Measurements from ENCODE around the gene ZNF709. TPM values are rescaled to one million over a fixed set of nuclear protein-coding genes. Genes with fewer than 3 reads are reported as not detected.
"Not testable (repeated sequence)": the region's sequence is repeated elsewhere in the genome, so short reads cannot be mapped to it uniquely, and the experiment has no call there.

ZNF709 gene
- total RNA-seq, 5 donors from 2014 or later (not counting 1 experiment from before 2014, with no cell fraction given) = 2.4 to 5.3 (median 5.1) TPM

GRCh38 chr19:12439686-12440540 is 44.7 kb downstream of the ZNF709 start:
- H3K27ac ChIP-seq (ENCODE audit: low read length); H3K9me3 ChIP-seq; H3K27me3 Mint-ChIP-seq; H3K27me3 ChIP-seq (replicated peaks in 1 of 2; ENCODE audit: control insufficient read depth in 2 of 2, extremely low read depth in 1 of 2, insufficient read depth in 2 of 2, low read length in 1 of 2); POLR2A ChIA-PET; H3K36me3 ChIP-seq (ENCODE audit: control insufficient read depth in 2 of 2, extremely low read depth in 1 of 2, insufficient read depth in 1 of 2, low read length in 1 of 2); H3K36me3 Mint-ChIP-seq: not testable (repeated sequence)
- Histone ChIP-seq H3K4me3 (ENCODE audit: control insufficient read depth in 1 of 2, extremely low read depth in 1 of 2, low read length in 1 of 2) (peak overlapping the region; percentile 82 to 91), H3K4me1 (ENCODE audit: control insufficient read depth in 1 of 2, extremely low read depth in 1 of 2, insufficient read depth in 2 of 2, low read length in 2 of 2) (peaks cover 3 to 14% of the 10 kb centered on the region in 2 experiments)
- Mint-ChIP-seq H3K4me3 (peak overlapping the region; percentile 100), H3K9me3 (peaks cover 11 to 23% (median 12%) of the 10 kb centered on the region in 3 donors), H3K4me1 (peaks cover 18 to 24% (median 24%) of the 10 kb centered on the region in 3 donors), H3K27ac (peak overlapping the region; percentile 67 to 75)
- peak in 3 of 4 experiments; percentile 7 to 16 (median 13) for ATAC-seq (replicated peaks in 1 of 4)
- DNase-seq = peak in 25 of 35 experiments; percentile 1 to 66 (median 12)
- CTCF ChIA-PET = interaction anchor here in 1 of 2 donors (1.2 kb wide), 1 partner anchor 107 kb away, joined by 3 read pairs; the partner anchor contains the start of gene ZNF563
- under 1% methylated on average over 16 of the region's 28 CpGs for WGBS (ENCODE audit: insufficient coverage)

DNA sequence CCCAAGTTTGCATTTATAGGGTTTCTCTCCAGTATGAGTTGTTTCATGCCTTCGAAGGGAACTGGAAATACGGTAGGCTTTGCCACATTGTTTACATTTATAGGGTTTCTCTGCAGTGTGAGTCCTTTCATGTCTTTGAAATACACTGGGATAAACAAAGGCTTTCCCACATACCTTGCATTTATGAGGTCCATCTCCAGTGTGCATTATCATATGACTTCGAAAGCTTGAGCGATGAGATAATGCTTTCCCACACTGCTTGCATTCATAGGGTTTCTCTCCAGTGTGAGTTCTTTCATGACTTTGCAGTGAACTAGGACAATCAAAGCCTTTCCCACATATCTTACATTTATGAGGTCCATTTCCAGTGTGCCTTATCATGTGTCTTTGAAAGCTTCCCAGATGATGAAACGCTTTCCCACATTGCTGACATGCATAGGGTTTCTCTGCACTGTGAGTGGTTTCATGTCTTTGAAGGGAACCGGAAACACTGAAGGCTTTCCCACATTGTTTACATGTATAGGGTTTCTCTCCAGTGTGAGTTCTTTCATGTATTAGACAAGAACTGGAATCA is 53.8 kb downstream of the ZNF709 start:
- H3K4me1 Mint-ChIP-seq; POLR2A ChIA-PET; ATAC-seq (replicated peaks in 1 of 4); H3K27ac ChIP-seq (ENCODE audit: low read length); H3K9me3 ChIP-seq; CTCF ChIA-PET; H3K4me3 Mint-ChIP-seq; H3K27me3 Mint-ChIP-seq; DNase-seq; H3K4me3 ChIP-seq (ENCODE audit: control insufficient read depth in 1 of 2, extremely low read depth in 1 of 2, low read length in 1 of 2); H3K27ac Mint-ChIP-seq; H3K4me1 ChIP-seq (ENCODE audit: control insufficient read depth in 1 of 2, extremely low read depth in 1 of 2, insufficient read depth in 2 of 2, low read length in 2 of 2); H3K27me3 ChIP-seq (replicated peaks in 1 of 2; ENCODE audit: control insufficient read depth in 2 of 2, extremely low read depth in 1 of 2, insufficient read depth in 2 of 2, low read length in 1 of 2): not testable (repeated sequence)
- Mint-ChIP-seq H3K36me3 (peaks cover 63% of the 10 kb centered on the region), H3K9me3 (peaks cover 20 to 50% (median 34%) of the 10 kb centered on the region in 3 donors)
- 100% methylated on average over 2 of the region's 6 CpGs for WGBS (ENCODE audit: insufficient coverage)
- H3K36me3 ChIP-seq (ENCODE audit: control insufficient read depth in 2 of 2, extremely low read depth in 1 of 2, insufficient read depth in 1 of 2, low read length in 1 of 2) = peaks cover 0 to 11% of the 10 kb centered on the region in 2 donors

DNA sequence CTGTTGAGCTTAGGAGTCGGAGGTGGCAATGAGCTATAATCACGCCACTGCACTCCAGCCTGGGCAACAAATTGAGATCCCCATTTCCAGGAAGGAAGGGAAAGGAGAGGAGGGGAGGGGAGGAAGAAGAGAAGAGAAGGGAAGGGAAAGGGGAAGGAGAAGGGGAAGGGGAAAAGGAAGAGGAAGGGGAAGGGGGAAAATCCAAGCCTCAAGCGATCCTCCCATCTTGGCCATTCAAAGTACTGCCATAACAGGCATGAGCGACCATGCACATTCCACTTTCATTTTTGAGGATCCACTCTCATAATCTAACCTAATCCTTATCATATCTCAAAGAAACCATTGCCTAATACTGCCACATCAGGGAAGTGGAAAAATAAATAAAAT is 58.7 kb downstream of the ZNF709 start:
- Histone ChIP-seq H3K4me3 (ENCODE audit: control insufficient read depth in 1 of 2, extremely low read depth in 1 of 2, low read length in 1 of 2) (no peak overlapping the region), H3K36me3 (ENCODE audit: control insufficient read depth in 2 of 2, extremely low read depth in 1 of 2, insufficient read depth in 1 of 2, low read length in 1 of 2) (peaks cover 0 to 5% of the 10 kb centered on the region in 2 donors), H3K4me1 (ENCODE audit: control insufficient read depth in 1 of 2, extremely low read depth in 1 of 2, insufficient read depth in 2 of 2, low read length in 2 of 2) (no peaks in the 10 kb centered on the region), H3K27ac (ENCODE audit: low read length) (no peak overlapping the region), H3K9me3 (peaks cover 10% of the 10 kb centered on the region), H3K27me3 (replicated peaks in 1 of 2; ENCODE audit: control insufficient read depth in 2 of 2, extremely low read depth in 1 of 2, insufficient read depth in 2 of 2, low read length in 1 of 2) (no peaks in the 10 kb centered on the region)
- Mint-ChIP-seq H3K36me3 (peaks cover 51% of the 10 kb centered on the region), H3K4me3 (no peak overlapping the region), H3K4me1 (no peaks in the 10 kb centered on the region), H3K27ac (no peak overlapping the region), H3K27me3 (no peaks in the 10 kb centered on the region), H3K9me3 (peaks cover 7 to 35% (median 34%) of the 10 kb centered on the region in 3 donors)
- no CpG with 5 or more reads among the region's 4 CpGs for WGBS (ENCODE audit: insufficient coverage)
- ATAC-seq (replicated peaks in 1 of 4) (no peak), DNase-seq (no peak)
- ChIA-PET CTCF (no interaction called here), POLR2A (interaction anchor here in 1 of 2 donors (0.5 kb wide), 1 partner anchor 26 kb away, joined by 7 read pairs; no protein-coding TSS in a partner anchor)

DNA sequence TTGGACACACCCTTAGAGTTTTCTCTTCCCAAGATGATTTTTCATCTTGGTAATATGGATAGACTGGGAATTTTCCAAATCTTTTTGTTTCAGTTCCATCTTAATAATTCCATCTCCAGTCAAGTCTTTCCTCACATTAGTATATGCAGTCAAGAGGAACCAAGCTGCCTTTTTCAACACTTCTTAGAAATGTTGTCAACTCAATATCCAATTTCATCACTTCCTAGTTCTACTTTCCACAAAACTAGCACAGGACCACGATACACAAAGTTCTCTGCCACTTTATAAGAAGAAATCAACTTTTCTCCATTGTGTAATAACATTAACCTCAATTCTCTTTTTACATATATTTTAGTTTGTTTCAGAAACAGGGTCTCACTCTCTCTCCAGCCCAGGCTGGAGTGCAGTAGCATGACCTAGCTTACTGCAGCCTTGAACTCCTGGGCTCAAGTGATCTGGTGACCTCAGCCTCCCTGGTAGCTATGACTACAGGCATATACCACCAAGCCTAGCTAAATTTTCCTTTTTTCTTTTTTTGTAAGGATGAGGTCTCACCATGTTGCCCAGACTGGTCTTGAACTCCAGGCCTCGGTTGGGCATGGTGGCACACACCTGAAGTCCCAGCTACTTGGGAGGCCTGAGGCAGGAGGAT is 59.3 kb downstream of the ZNF709 start:
- Mint-ChIP-seq H3K36me3 (peaks cover 47% of the 10 kb centered on the region), H3K27me3 (no peaks in the 10 kb centered on the region), H3K27ac (no peak overlapping the region), H3K4me3 (no peak overlapping the region), H3K9me3 (peaks cover 6 to 30% (median 29%) of the 10 kb centered on the region in 3 donors), H3K4me1 (no peaks in the 10 kb centered on the region)
- Histone ChIP-seq H3K27ac (ENCODE audit: low read length) (no peak overlapping the region), H3K4me1 (ENCODE audit: control insufficient read depth in 1 of 2, extremely low read depth in 1 of 2, insufficient read depth in 2 of 2, low read length in 2 of 2) (no peaks in the 10 kb centered on the region), H3K36me3 (ENCODE audit: control insufficient read depth in 2 of 2, extremely low read depth in 1 of 2, insufficient read depth in 1 of 2, low read length in 1 of 2) (peaks cover 0 to 2% of the 10 kb centered on the region in 2 donors), H3K27me3 (replicated peaks in 1 of 2; ENCODE audit: control insufficient read depth in 2 of 2, extremely low read depth in 1 of 2, insufficient read depth in 2 of 2, low read length in 1 of 2) (no peaks in the 10 kb centered on the region), H3K4me3 (ENCODE audit: control insufficient read depth in 1 of 2, extremely low read depth in 1 of 2, low read length in 1 of 2) (no peak overlapping the region), H3K9me3 (peaks cover 7% of the 10 kb centered on the region)
- WGBS (ENCODE audit: insufficient coverage) = 80% methylated on average over 1 of the region's 2 CpGs
- ChIA-PET POLR2A (interaction anchor here in 1 of 2 donors (0.5 kb wide), 1 partner anchor 26 kb away, joined by 7 read pairs; no protein-coding TSS in a partner anchor), CTCF (no interaction called here)
- ATAC-seq (replicated peaks in 1 of 4) (no peak), DNase-seq (no peak)

GRCh38 chr19:12417273-12417672 is 67.3 kb downstream of the ZNF709 start:
- H3K36me3 ChIP-seq (ENCODE audit: control insufficient read depth in 2 of 2, extremely low read depth in 1 of 2, insufficient read depth in 1 of 2, low read length in 1 of 2); H3K4me3 Mint-ChIP-seq; H3K27me3 ChIP-seq (replicated peaks in 1 of 2; ENCODE audit: control insufficient read depth in 2 of 2, extremely low read depth in 1 of 2, insufficient read depth in 2 of 2, low read length in 1 of 2); H3K27me3 Mint-ChIP-seq; H3K9me3 ChIP-seq; POLR2A ChIA-PET; CTCF ChIA-PET; DNase-seq; H3K27ac Mint-ChIP-seq; H3K27ac ChIP-seq (ENCODE audit: low read length); ATAC-seq (replicated peaks in 1 of 4); H3K4me1 Mint-ChIP-seq; H3K4me1 ChIP-seq (ENCODE audit: control insufficient read depth in 1 of 2, extremely low read depth in 1 of 2, insufficient read depth in 2 of 2, low read length in 2 of 2); H3K4me3 ChIP-seq (ENCODE audit: control insufficient read depth in 1 of 2, extremely low read depth in 1 of 2, low read length in 1 of 2): not testable (repeated sequence)
- Mint-ChIP-seq H3K36me3 (peaks cover 25% of the 10 kb centered on the region), H3K9me3 (peaks cover 0 to 21% (median 18%) of the 10 kb centered on the region in 3 donors)
- 88% methylated on average over 1 of the region's 5 CpGs for WGBS (ENCODE audit: insufficient coverage)

- CTCF ChIA-PET = interaction anchor here in 1 of 2 donors (0.5 kb wide), 1 partner anchor 419 kb away, joined by 3 read pairs; no protein-coding TSS in a partner anchor
- POLR2A ChIA-PET = interaction anchor here in 1 of 2 donors (0.6 kb wide), 1 partner anchor 266 kb away, joined by 3 read pairs; no protein-coding TSS in a partner anchor
- no peaks in the 10 kb centered on the region for H3K4me1 ChIP-seq (ENCODE audit: control insufficient read depth in 1 of 2, extremely low read depth in 1 of 2, insufficient read depth in 2 of 2, low read length in 2 of 2)
- H3K4me3 ChIP-seq (ENCODE audit: control insufficient read depth in 1 of 2, extremely low read depth in 1 of 2, low read length in 1 of 2) = no peak overlapping the region
- WGBS (ENCODE audit: insufficient coverage) = 100% methylated on average over 2 of the region's 2 CpGs
- H3K27me3 Mint-ChIP-seq = no peaks in the 10 kb centered on the region
- no peak for DNase-seq
- no peaks in the 10 kb centered on the region for H3K36me3 ChIP-seq (ENCODE audit: control insufficient read depth in 2 of 2, extremely low read depth in 1 of 2, insufficient read depth in 1 of 2, low read length in 1 of 2)
- no peak overlapping the region for H3K27ac Mint-ChIP-seq
- H3K27me3 ChIP-seq (replicated peaks in 1 of 2; ENCODE audit: control insufficient read depth in 2 of 2, extremely low read depth in 1 of 2, insufficient read depth in 2 of 2, low read length in 1 of 2) = no peaks in the 10 kb centered on the region
- peaks cover 0 to 18% (median 14%) of the 10 kb centered on the region in 3 donors for H3K9me3 Mint-ChIP-seq
- H3K36me3 Mint-ChIP-seq = peaks cover 8% of the 10 kb centered on the region
- no peak overlapping the region for H3K4me3 Mint-ChIP-seq
- H3K9me3 ChIP-seq = no peaks in the 10 kb centered on the region
- H3K4me1 Mint-ChIP-seq = no peaks in the 10 kb centered on the region
- no peak for ATAC-seq (replicated peaks in 1 of 4)
- no peak overlapping the region for H3K27ac ChIP-seq (ENCODE audit: low read length)
Observed at GRCh38 chr19:12411893-12412292, 72.7 kb downstream of the ZNF709 start.
